GM04504 (cell line): Measurements from ENCODE around the gene DNAI2.

Experiments
- DNase-seq: peaks from one replicate; pipeline ENCODE4 v3.0.0-alpha.2; 2012; ENCODE audit warnings: low read depth

Gene DNAI2

DNA sequence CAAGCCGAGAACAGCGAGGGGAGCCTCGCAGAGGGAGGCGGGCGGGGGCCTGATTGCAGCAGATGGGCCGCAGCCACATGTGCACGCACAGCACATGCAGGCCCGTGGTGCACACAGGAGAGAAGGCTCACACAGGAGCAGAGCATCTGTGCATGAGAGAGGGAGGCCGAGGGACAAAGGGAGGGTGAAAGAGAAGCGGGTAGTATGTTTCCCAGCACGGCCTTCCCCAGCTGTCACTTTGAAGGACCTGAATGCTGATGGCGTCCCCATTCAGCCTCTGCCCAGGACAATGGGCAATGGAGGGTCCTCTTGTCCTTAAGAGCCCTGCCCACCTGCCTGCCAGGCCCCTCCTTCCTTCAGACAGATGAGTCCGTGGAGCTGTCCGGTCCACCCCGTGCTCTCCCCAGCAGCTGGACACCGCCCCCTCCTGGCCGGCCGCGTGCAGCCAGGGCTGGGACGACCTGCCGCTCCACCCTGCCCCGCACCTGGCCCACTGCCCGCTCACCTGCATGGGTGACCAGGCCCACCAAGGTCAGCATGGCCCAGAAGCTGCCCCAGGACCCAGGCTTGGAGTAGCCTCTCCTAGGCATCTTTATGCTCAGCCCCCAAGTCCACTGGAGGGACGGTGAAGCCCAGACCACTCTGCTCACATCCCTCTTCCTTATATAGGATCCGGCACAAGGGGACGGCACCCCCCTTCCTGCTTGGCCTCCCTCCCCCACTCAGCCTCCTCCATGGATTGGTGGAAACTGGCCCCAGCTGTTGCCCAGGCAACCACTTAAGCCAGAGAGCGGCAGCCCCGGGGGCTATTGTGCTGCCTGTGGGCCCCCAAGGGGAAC lies 87.4 kb downstream of the DNAI2 start, which contains the start of gene BTBD17:
Gene BTBD17 (minus strand): TSS at position 639 of the 839 bp plus-strand sequence. CDS start 49 bp downstream, at position 590.
- DNase-seq, result no peak

DNA sequence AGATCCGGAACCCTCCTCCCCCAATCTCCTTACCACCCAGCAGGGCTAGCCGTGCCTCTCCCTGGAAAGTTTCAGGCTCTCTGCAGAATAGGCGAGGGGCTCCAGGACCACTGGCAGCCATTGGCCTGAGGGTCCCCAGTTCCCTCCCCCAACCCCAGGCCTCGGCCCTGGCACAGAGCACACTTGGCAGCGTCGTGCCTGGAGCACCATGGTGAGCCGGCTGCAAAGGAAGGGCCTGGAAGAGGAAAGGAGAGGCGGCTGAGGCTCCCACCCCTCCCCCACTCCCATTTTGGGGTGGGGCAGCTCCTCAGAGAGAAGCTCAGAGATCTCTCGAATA lies 88.0 kb downstream of the DNAI2 start:
- DNase-seq, result no peak

DNA sequence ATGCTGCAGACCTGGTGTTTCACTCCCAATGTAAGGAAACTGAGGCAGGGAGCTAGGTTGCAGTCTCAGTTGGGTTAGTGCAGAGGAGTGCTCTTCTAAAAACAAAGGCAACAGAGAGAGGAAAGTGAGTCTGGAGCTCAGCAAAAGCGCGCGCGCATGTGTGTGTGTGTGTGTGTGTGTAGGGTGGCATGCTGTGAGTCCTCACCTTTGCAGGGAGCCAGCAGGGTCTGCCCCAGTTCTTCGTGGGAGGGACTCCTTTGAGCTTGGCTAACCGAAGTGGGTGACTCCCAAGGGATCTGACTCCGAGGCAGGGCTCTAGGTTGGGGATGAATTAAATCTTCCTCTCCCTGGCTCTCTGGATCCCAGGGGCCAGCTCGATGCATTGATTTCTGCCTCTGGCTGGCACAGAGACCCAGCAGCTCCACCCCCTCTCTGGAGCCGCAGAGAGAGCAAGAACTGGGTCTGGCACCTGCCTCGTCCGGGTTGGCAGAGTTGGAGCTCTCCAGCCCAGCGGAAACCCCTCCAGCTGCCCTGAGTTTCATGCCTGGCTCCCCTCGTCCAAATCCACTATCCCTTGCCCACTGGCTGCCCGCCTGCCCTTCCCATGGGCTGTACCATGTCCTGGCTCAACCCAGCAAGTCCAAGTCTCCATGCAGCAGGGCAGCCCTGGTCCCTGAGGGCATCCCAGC lies 88.9 kb downstream of the DNAI2 start:
- no peak for DNase-seq
